Duodenal mucosa (tissue), 2 donors: ENCODE measurements around the gene ATG16L2.
"Not testable (repeated sequence)": the region's sequence is repeated elsewhere in the genome, so short reads cannot be mapped to it uniquely, and the experiment has no call there.

Source experiments
- H3K27ac ChIP-seq: one replicate; pipeline ENCODE4 v1.7.0; 2013; ENCODE audit warnings: low read depth, low read length
- H3K27me3 ChIP-seq, 2 donors: one replicate each; pipeline ENCODE4 v1.7.0; 2013; ENCODE audit warnings: low read length in 2 of 2, control low read depth in 1 of 2; ENCODE audit not compliant: insufficient read depth in 2 of 2, control insufficient read depth in 1 of 2
- H3K36me3 ChIP-seq, 2 donors: one replicate each; pipeline ENCODE4 v1.7.0; 2013; ENCODE audit warnings: low read length in 2 of 2, control low read depth in 1 of 2; ENCODE audit not compliant: insufficient read depth in 2 of 2, control insufficient read depth in 1 of 2
- H3K4me1 ChIP-seq, 2 donors: one replicate each; pipeline ENCODE4 v1.7.0; 2013; ENCODE audit warnings: low read length in 2 of 2, control low read depth in 1 of 2; ENCODE audit not compliant: insufficient read depth in 2 of 2, control insufficient read depth in 1 of 2
- H3K4me3 ChIP-seq, 2 donors: one replicate each; pipeline ENCODE4 v1.7.0; 2013; ENCODE audit warnings: low read length in 2 of 2, low read depth in 1 of 2
- H3K9ac ChIP-seq, 2 donors: one replicate each; pipeline ENCODE4 v1.7.0; 2013; ENCODE audit warnings: low read length in 2 of 2, low read depth in 1 of 2
- H3K9me3 ChIP-seq, 2 donors: one replicate each; pipeline ENCODE4 v1.7.0; 2013; ENCODE audit warnings: low read length in 2 of 2, control low read depth in 1 of 2; ENCODE audit not compliant: control insufficient read depth in 1 of 2

ATG16L2 gene

GRCh38 chr11:72842126-72842525 lies 27.9 kb downstream of the ATG16L2 start:
- Histone ChIP-seq H3K27ac (no peak overlapping the region), H3K36me3 (peaks cover 15 to 51% of the 10 kb centered on the region in 2 donors)

DNA sequence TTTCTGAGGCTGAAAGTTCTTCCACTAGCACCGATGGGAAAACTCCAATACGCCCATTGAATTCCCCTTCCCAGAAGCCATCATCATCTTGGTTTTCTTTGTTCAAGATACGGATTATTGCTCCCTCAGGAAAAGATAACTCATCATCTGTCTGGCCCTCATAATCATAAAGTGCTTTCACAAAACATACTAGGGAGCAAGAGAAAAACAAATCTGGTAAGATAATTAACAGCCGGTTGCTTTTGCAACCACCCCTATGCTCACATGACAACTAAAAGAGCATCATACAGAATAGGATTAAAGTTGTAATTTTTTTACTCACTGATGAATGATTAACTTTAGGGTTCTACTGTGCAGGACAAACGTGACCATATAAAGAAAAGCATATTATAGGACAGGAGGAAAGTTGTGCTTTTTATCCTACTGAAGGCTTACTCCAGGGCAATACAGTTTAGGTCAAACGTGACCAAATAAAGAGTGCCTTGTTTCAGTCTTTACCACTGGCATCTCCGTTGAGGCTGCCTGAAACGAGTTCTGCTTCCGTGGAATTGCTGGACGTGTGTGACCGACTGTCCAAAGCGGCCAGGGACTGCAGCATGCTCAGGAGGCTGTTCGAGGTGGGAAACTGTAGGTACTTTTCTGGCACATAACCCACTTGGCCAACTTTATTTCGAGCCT lies 28.6 kb downstream of the ATG16L2 start:
- Histone ChIP-seq H3K36me3 (peaks cover 15 to 45% of the 10 kb centered on the region in 2 donors), H3K9ac (no peak overlapping the region), H3K27ac (no peak overlapping the region), H3K27me3 (no peaks in the 10 kb centered on the region), H3K4me1 (peaks cover 0 to 5% of the 10 kb centered on the region in 2 donors), H3K9me3 (no peaks in the 10 kb centered on the region), H3K4me3 (no peak overlapping the region)

More at GRCh38 chr11:72842126-72842525, 27.9 kb downstream of the ATG16L2 start:
- H3K9me3 ChIP-seq, result no peaks in the 10 kb centered on the region
- no peak overlapping the region for H3K9ac ChIP-seq
- peaks cover 0 to 5% of the 10 kb centered on the region in 2 donors for H3K4me1 ChIP-seq
- no peak overlapping the region for H3K4me3 ChIP-seq
- H3K27me3 ChIP-seq, result no peaks in the 10 kb centered on the region

- H3K4me1 ChIP-seq, result peaks cover 0 to 5% of the 10 kb centered on the region in 2 donors
Measured at GRCh38 chr11:72844356-72844755, 30.1 kb downstream of the ATG16L2 start.

GRCh38 chr11:72848846-72849466 lies 34.7 kb downstream of the ATG16L2 start:
- H3K4me1 ChIP-seq, result no peaks in the 10 kb centered on the region
- H3K9ac ChIP-seq, result no peak overlapping the region
- no peak overlapping the region for H3K4me3 ChIP-seq
- H3K36me3 ChIP-seq, result no peaks in the 10 kb centered on the region
- H3K27ac ChIP-seq, result no peak overlapping the region
- H3K9me3 ChIP-seq, result no peaks in the 10 kb centered on the region
- no peaks in the 10 kb centered on the region for H3K27me3 ChIP-seq

More at GRCh38 chr11:72844356-72844755, 30.1 kb downstream of the ATG16L2 start:
- Histone ChIP-seq H3K27ac (no peak overlapping the region), H3K27me3 (no peaks in the 10 kb centered on the region), H3K36me3 (peaks cover 15 to 39% of the 10 kb centered on the region in 2 donors), H3K4me3 (no peak overlapping the region), H3K9me3 (no peaks in the 10 kb centered on the region), H3K9ac (no peak overlapping the region)

DNA sequence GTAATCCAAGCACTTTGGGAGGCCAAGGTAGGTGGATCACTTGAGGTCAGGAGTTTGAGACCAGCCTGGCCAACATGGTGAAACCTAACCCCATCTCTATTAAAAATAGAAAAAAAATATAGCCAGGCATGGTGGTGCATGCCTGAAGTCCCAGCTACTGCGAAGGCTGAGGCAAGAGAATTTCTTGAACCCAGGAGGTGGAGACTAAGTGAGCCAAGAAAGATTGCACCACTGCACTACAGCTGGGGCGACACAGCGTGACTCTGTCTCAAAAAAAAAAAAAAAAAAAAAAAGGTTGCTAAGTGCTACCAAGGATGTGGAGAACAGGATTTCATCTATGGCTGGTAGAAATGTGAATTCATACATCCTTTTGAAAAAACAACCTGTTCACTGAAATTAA lies 36.6 kb downstream of the ATG16L2 start:
- Histone ChIP-seq H3K9me3 (no peaks in the 10 kb centered on the region), H3K4me1 (no peaks in the 10 kb centered on the region), H3K27ac (no peak overlapping the region), H3K36me3 (no peaks in the 10 kb centered on the region), H3K27me3 (no peaks in the 10 kb centered on the region), H3K9ac (no peak overlapping the region), H3K4me3 (no peak overlapping the region)

GRCh38 chr11:72851726-72852125 lies 37.5 kb downstream of the ATG16L2 start:
- H3K9me3 ChIP-seq, result no peaks in the 10 kb centered on the region
- H3K9ac ChIP-seq, result no peak overlapping the region
- no peak overlapping the region for H3K4me3 ChIP-seq
- H3K27me3 ChIP-seq, result no peaks in the 10 kb centered on the region
- H3K27ac ChIP-seq, result no peak overlapping the region
- no peaks in the 10 kb centered on the region for H3K4me1 ChIP-seq
- H3K36me3 ChIP-seq, result no peaks in the 10 kb centered on the region

- Histone ChIP-seq H3K4me1 (no peaks in the 10 kb centered on the region), H3K4me3 (no peak overlapping the region), H3K27ac (no peak overlapping the region), H3K9ac (no peak overlapping the region), H3K27me3 (no peaks in the 10 kb centered on the region), H3K36me3 (no peaks in the 10 kb centered on the region), H3K9me3 (no peaks in the 10 kb centered on the region)
Measured at GRCh38 chr11:72856065-72856464, 41.9 kb downstream of the ATG16L2 start.

DNA sequence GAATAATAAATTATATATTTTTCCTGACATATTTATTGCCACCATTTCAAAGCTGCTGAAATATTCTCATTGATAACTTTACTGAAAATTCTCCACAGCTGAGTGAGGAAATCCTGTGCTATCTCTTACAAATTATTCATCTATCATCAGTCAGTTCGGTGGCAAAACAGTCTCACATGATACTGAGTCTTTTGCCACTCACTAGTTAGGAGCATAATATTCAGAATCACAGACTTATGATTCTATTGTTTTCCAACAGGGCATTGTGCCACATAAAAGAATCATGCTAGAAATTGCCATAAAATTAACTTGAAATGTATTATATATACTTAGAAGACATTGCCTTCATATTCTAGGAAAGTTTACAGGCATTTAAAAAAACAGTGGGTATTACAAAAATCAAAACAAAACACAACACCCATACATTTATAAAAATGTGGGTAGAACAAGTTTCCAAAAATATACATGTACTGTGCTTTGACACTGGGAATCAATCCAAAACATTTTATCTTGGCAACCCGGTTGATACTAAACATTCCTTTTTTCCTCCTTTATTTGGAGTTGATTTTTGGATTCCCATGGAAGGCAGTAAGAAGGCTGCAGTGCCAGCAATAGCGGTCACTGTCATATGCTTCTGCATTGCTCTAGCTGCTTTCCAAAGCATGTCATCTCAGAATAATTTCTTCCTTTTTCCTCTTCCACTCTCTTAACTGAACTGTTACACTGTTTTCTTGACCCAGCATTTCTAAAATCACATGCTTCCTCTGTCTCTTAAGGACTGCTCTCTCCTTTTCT lies 42.5 kb downstream of the ATG16L2 start:
- H3K27ac ChIP-seq, result no peak overlapping the region
- H3K4me1 ChIP-seq, result no peaks in the 10 kb centered on the region
- no peaks in the 10 kb centered on the region for H3K27me3 ChIP-seq
- no peak overlapping the region for H3K4me3 ChIP-seq
- no peak overlapping the region for H3K9ac ChIP-seq
- H3K36me3 ChIP-seq, result no peaks in the 10 kb centered on the region
- H3K9me3 ChIP-seq, result no peaks in the 10 kb centered on the region

DNA sequence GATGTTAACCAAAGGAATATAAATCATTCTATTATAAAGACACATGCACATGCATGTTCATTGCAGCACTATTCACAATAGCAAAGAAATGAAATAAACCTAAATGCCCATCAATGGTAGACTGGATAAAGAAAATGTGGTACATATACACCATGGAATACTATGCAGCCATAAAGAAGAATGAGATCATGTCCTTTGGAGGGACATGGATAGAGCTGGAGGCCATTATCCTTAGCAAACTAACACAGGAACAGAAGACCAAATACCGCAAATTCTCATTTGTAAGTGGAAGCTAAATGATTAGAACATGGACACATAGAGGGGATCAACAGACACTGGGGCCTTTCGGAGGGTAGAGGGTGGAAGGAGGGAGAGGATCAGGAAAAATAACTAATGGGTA lies 44.1 kb downstream of the ATG16L2 start:
- H3K4me3 ChIP-seq, H3K36me3 ChIP-seq, H3K9me3 ChIP-seq, H3K4me1 ChIP-seq, H3K27me3 ChIP-seq, H3K9ac ChIP-seq, H3K27ac ChIP-seq: not testable (repeated sequence)

DNA sequence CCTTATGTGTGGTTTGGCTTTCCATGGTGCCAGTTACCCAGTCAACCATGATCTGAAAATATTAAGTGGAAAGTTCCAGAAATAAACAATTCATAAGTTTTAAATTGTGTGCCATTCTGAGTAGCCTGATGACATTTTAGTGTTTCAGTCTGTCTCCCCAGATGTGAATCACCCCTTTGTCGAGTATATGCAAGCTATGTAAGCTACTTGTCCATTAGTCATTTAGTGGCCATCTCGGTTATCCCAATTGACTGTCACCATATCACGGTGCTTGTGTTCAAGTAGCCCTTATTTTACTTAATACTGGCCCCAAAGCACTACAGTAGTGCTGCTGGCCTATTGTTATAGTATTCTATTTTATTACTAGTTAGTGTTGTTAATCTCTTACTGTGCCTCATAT lies 44.9 kb downstream of the ATG16L2 start:
- Histone ChIP-seq H3K4me1 (no peaks in the 10 kb centered on the region), H3K27me3 (no peaks in the 10 kb centered on the region), H3K27ac (no peak overlapping the region)

More for the DNA sequence above, 44.9 kb downstream of the ATG16L2 start:
- no peaks in the 10 kb centered on the region for H3K36me3 ChIP-seq
- no peak overlapping the region for H3K4me3 ChIP-seq
- no peak overlapping the region for H3K9ac ChIP-seq
- no peaks in the 10 kb centered on the region for H3K9me3 ChIP-seq
